ENCODE data around the gene TAPT1.
"Not testable (repeated sequence)": the region's sequence is repeated elsewhere in the genome, so short reads cannot be mapped to it uniquely, and the experiment has no call there.

TAPT1 gene

GRCh38 chr4:16206848-16207247 is 19.4 kb downstream of the TAPT1 start:
- DNase-seq = no peak

- DNase-seq = no peak
Observed at GRCh38 chr4:16206301-16206700, 20.0 kb downstream of the TAPT1 start.

GRCh38 chr4:16205298-16206164 is 20.7 kb downstream of the TAPT1 start:
- DNase-seq = no peak

GRCh38 chr4:16204505-16204904 is 21.8 kb downstream of the TAPT1 start:
- DNase-seq = no peak

GRCh38 chr4:16203083-16203482 is 23.2 kb downstream of the TAPT1 start:
- DNase-seq = no peak

GRCh38 chr4:16202598-16202997 is 23.7 kb downstream of the TAPT1 start:
- no peak for DNase-seq

- no peak for DNase-seq
Observed at GRCh38 chr4:16199093-16199492, 27.2 kb downstream of the TAPT1 start.

- DNase-seq = no peak
Observed at GRCh38 chr4:16197876-16198665, 28.2 kb downstream of the TAPT1 start.

GRCh38 chr4:16196482-16197393 is 29.5 kb downstream of the TAPT1 start:
- no peak for DNase-seq

- DNase-seq = no peak
Observed at GRCh38 chr4:16195209-16195608, 31.1 kb downstream of the TAPT1 start.

GRCh38 chr4:16194798-16195197 is 31.5 kb downstream of the TAPT1 start:
- DNase-seq = not testable (repeated sequence)

GRCh38 chr4:16194214-16194613 is 32.1 kb downstream of the TAPT1 start:
- DNase-seq = no peak

- DNase-seq = no peak
Observed at GRCh38 chr4:16192631-16193518, 33.4 kb downstream of the TAPT1 start.

GRCh38 chr4:16192057-16192456 is 34.2 kb downstream of the TAPT1 start:
- no peak for DNase-seq

GRCh38 chr4:16187455-16187854 is 38.8 kb downstream of the TAPT1 start:
- no peak for DNase-seq

GRCh38 chr4:16186986-16187385 is 39.3 kb downstream of the TAPT1 start:
- no peak for DNase-seq

- no peak for DNase-seq
Observed at GRCh38 chr4:16183604-16184003, 42.7 kb downstream of the TAPT1 start.

- DNase-seq = no peak
Observed at GRCh38 chr4:16176621-16177020, 49.6 kb downstream of the TAPT1 start.

- no peak for DNase-seq
Observed at GRCh38 chr4:16171831-16172230, 54.4 kb downstream of the TAPT1 start.

- DNase-seq = no peak
Observed at GRCh38 chr4:16169490-16169889, 56.8 kb downstream of the TAPT1 start.

GRCh38 chr4:16168710-16169388 is 57.4 kb downstream of the TAPT1 start:
- no peak for DNase-seq

All from activated CD4-positive, alpha-beta T cell treated with anti-CD3 and anti-CD28 coated beads for 48 hours (primary cell).